ENCODE results near the gene GFER.

Gene GFER

DNA sequence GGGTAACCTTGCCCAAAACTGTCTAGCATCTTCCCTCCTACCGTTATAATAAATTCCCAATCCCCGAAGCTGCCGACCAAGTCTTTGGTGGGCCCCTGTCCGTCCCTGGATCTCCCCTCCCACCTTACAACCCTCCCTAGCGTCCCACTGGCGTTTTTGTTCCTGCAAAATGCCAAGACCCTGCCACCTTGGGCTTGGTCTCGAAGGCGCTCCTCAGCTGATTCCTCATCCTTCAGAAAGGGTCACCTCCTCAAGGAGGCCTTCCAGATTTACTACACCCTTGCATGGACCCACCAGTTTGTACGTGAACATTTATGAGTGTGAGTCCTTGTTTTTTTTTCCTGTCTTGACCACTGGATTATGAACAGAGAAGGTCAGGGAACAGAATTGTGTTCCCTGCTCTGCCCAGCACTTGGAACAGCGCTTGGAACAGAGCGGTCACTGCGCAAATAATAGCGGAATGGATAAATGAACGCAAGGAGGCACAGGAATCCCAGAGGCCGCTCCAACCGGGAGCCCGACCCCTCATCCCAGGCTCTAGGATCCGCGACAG, 926 bp upstream of the GFER start:
- no peak for DNase-seq (ENCODE audit: low read depth)
- TF ChIP-seq, protein P1, sequence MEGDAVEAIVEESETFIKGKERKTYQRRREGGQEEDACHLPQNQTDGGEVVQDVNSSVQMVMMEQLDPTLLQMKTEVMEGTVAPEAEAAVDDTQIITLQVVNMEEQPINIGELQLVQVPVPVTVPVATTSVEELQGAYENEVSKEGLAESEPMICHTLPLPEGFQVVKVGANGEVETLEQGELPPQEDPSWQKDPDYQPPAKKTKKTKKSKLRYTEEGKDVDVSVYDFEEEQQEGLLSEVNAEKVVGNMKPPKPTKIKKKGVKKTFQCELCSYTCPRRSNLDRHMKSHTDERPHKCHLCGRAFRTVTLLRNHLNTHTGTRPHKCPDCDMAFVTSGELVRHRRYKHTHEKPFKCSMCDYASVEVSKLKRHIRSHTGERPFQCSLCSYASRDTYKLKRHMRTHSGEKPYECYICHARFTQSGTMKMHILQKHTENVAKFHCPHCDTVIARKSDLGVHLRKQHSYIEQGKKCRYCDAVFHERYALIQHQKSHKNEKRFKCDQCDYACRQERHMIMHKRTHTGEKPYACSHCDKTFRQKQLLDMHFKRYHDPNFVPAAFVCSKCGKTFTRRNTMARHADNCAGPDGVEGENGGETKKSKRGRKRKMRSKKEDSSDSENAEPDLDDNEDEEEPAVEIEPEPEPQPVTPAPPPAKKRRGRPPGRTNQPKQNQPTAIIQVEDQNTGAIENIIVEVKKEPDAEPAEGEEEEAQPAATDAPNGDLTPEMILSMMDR (conservative IDR thresholded peaks at IDR 0.05; ENCODE audit: low read length), result no peak; the same call in 1 of the 2 replicates
- peak overlapping the region; percentile 63 for H3K4me3 ChIP-seq (ENCODE audit: low read length)

DNA sequence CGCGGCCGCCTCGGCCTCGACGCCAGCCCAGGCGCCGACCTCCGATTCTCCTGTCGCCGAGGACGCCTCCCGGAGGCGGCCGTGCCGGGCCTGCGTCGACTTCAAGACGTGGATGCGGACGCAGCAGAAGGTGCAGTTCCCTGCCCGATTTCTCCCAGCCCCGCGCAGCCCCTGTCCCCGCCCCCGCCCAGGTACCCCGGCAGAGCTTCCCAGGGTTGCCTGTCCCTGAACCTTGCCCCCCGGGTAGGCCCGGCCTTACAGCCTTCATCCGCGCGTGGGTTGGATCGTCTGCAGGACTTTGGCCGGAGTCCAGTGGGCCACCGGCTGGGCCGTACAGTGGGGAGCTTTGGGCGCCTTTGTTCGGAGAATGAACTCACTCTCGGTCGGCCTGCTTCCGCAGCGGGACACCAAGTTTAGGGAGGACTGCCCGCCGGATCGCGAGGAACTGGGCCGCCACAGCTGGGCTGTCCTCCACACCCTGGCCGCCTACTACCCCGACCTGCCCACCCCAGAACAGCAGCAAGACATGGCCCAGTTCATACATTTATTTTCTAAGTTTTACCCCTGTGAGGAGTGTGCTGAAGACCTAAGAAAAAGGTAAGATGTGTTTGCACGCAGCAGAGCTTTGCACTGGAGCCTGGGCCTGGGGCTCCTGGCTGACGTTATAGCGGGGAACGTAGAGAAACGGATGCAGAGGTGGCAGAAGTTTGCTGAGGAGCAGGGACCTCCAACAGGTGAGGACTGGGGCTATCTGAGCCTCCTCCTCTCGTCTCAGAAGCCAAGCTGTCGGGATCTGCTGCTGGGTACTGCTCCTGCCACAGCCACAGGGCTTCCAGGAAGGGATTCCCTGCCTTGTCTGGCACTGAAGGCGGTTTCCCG, 593 bp downstream of the GFER start:
- DNase-seq (ENCODE audit: low read depth), result no peak
- TF ChIP-seq, protein P1 (conservative IDR thresholded peaks at IDR 0.05; ENCODE audit: low read length), result no peak
- peak overlapping the region; percentile 76 for H3K4me3 ChIP-seq (ENCODE audit: low read length)

- peak overlapping the region; percentile 76; the same call in 1 of the 2 replicates for H3K4me3 ChIP-seq (ENCODE audit: low read length)
- no peak for DNase-seq (ENCODE audit: low read depth)
- TF ChIP-seq, protein P1 (conservative IDR thresholded peaks at IDR 0.05; ENCODE audit: low read length), result no peak
These were observed 1.6 kb downstream of the GFER start for GRCh38 chr16:1985466-1986150.

- H3K4me3 ChIP-seq (ENCODE audit: low read length), result no peak overlapping the region
- no peak for DNase-seq (ENCODE audit: low read depth)
- TF ChIP-seq, protein P1 (conservative IDR thresholded peaks at IDR 0.05; ENCODE audit: low read length), result no peak
These were observed 3.2 kb downstream of the GFER start for GRCh38 chr16:1987198-1987597.

DNA sequence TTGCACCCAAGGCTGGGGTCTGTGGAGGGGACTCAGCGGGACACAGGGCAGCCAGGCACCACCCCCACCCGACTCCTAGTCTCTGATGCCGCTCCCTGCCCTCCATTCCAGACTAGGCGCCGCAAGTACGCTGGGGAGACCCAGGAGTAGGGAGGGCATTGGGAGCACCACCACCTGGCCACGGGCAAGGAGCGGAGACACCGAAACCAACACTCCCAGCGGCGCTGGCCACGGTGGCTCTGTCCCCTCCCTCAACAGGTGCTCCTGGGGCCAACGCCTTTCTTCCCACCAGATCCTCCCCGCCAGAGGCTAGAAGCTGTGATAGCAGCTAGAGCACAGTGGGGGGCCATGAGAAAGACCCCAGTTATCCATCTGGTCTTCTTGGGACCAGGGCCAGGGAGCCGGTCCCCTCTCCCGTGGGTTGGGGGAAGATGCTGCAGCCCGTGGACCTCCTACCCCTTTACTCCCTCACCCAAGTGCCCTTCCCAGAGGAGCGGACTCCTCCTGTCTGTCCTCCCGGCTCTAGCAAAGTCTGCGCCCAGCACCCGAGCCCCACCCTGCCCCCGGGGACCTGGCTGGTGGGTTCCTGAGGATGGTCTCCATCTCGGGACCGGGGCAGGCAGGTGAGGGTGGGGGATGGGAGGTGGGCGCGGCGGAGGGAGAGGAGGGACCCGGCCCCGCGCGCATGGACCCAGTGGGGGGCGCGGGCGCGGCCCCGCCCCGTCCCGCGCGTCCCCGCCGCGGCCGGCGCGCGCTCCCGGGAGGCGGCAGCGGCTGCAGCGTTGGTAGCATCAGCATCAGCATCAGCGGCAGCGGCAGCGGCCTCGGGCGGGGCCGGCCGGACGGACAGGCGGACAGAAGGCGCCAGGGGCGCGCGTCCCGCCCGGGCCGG, 5.5 kb downstream of the GFER start, which contains the start of gene SYNGR3:
Gene SYNGR3, plus strand, starts transcription at position 762 of the 892 bp plus-strand sequence. CDS start 133 bp downstream, outside the sequence.
- no peak for DNase-seq (ENCODE audit: low read depth)
- TF ChIP-seq, protein P1 (conservative IDR thresholded peaks at IDR 0.05; ENCODE audit: low read length), result no peak
- H3K4me3 ChIP-seq (ENCODE audit: low read length), result no peak within 1 kb of the TSS; the same call in 1 of the 2 replicates

- TF ChIP-seq, protein P1 (conservative IDR thresholded peaks at IDR 0.05; ENCODE audit: low read length), result no peak
- no peak for DNase-seq (ENCODE audit: low read depth)
- H3K4me3 ChIP-seq (ENCODE audit: low read length), result no peak overlapping the region
These were observed 6.0 kb downstream of the GFER start for GRCh38 chr16:1990101-1990350.
